Measurements from ENCODE around the gene TMEM120B. TPM values are rescaled to one million over a fixed set of nuclear protein-coding genes. Genes with fewer than 3 reads are reported as not detected.
A peak's percentile ranks its signal among the peaks of the same experiment; 100 is the strongest.
"Not testable (repeated sequence)": the region's sequence is repeated elsewhere in the genome, so short reads cannot be mapped to it uniquely, and the experiment has no call there.

Gene TMEM120B
- total RNA-seq (2014; rRNA removed): 18.5 and 25.4 TPM in 2 replicates
- percentile 65 among the genes with signal in this experiment for Bru-seq, nascent RNA
- percentile 74 among the genes with signal in this experiment for BruChase-seq, experiment 1, labeled RNA remaining after a 6-hour chase
- percentile 72 among the genes with signal in this experiment for BruChase-seq, experiment 2, labeled RNA remaining after a 2-hour chase
- long read RNA-seq, full-length matches to known transcripts: 6 of 96 reads
- long read RNA-seq, partial matches to known transcripts: 17 of 96 reads
- long read RNA-seq, other reads (novel, unspliced or antisense): 73 of 96 reads

DNA sequence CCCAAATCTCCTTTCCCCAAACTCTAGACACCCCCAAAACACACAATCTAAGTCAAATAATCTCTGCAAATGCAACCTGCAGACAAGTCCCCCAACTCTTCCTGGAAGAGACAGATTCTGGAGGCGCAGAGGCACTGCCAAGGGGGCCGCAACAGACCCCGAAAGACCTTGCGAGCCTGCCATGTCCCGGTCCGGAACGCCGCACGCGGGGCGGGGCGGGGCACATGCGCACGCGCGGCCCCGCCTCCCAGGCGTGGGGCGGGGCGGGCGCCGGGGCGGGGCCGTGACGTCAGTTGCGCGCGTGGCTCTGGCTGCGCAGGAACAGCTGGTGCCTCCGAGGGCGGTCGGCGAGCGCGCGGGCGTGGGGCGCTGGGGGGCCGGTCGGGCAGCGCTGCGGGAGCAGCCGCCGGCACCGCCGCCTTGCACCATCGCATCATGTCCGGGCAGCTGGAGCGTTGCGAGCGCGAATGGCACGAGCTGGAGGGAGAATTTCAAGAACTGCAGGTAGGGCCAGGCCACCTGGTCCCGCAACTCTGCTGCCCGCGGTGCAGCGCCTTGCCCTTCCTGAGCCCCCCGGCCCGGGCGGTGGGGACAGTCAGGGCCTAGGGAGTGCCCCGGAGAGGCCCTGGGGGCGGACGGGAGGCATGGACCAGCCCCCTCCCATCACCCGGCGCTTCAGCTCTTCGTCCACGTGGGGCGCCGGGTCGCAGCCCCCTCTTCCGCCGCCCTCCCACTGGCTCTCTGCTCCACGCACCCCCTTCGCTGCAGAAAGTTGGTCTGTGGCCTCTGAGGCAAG lies at the start of gene TMEM120B:
TSS of gene TMEM120B (plus strand) at position 292 of the 796 bp plus-strand sequence. CDS start at position 436, 144 bp downstream.
- no peaks in the 10 kb centered on the region for H3K36me3 ChIP-seq (ENCODE audit: low read depth, low read length)
- CTCF ChIA-PET: interaction anchor here (0.9 to 1.3 kb wide), 3 partner anchors 60 to 82 kb away, joined by 3 to 6 read pairs (median 4); no protein-coding TSS in a partner anchor
- TF ChIP-seq CTCF (conservative IDR thresholded peaks at IDR 0.05; ENCODE audit: low read depth, low read length) (0 out of 2 replicates have a peak, but pooled peaks have one; percentile 13), EZH2 (IDR thresholded peaks at IDR 0.05; ENCODE audit: low read length, unreplicated experiment) (no peak)
- POLR2A ChIA-PET (ENCODE audit: unreplicated experiment): interaction anchor here (0.5 to 1.3 kb wide), 4 partner anchors 19 to 743 kb away, joined by 3 to 7 read pairs (median 4); no protein-coding TSS in a partner anchor
- peak within 1 kb of the TSS; percentile 80 for H3K4me3 ChIP-seq (ENCODE audit: low read length)
- peak within 1 kb of the TSS; percentile 89 for H3K4me2 ChIP-seq (ENCODE audit: low read length)
- H3K9me2 ChIP-seq (replicated peaks; ENCODE audit: low read length): no peaks in the 10 kb centered on the region
- H2AFZ ChIP-seq (ENCODE audit: low read length): peak within 1 kb of the TSS; percentile 95
- BruUV-seq (replicated peaks): no TSS peak
- H3K9me3 ChIP-seq (ENCODE audit: low read length): no peaks in the 10 kb centered on the region
- peak; percentile 87 for DNase-seq
- ATAC-seq: peak; percentile 75
- peak within 1 kb of the TSS; percentile 82 for H3K9ac ChIP-seq (ENCODE audit: low read length)
- H3F3A ChIP-seq (ENCODE audit: low read length, unreplicated experiment): no peaks in the 10 kb centered on the region
- peak within 1 kb of the TSS; percentile 43 for H3K27ac ChIP-seq (ENCODE audit: low read length)
- H4K20me1 ChIP-seq (ENCODE audit: low read length): no peaks in the 10 kb centered on the region
- intact Hi-C loops (cut with micrococcal nuclease): loop anchor here (5.0 kb wide), 1 partner anchor 80 kb away; the partner anchor contains the start of gene RHOF
- no peaks in the 10 kb centered on the region for H3K27me3 ChIP-seq (ENCODE audit: low read length)
- H3K4me1 ChIP-seq (ENCODE audit: insufficient read depth, low read length): peaks cover 25% of the 10 kb centered on the region; the same call in 1 of the 2 replicates
- peaks cover 44% of the 10 kb centered on the region for H3K79me2 ChIP-seq (ENCODE audit: low read length)

- Histone ChIP-seq H3K27me3 (ENCODE audit: low read length) (no peaks in the 10 kb centered on the region), H3K9me2 (replicated peaks; ENCODE audit: low read length) (no peaks in the 10 kb centered on the region), H2AFZ (ENCODE audit: low read length) (no peak overlapping the region), H3K9ac (ENCODE audit: low read length) (no peak overlapping the region), H3F3A (ENCODE audit: low read length, unreplicated experiment) (no peaks in the 10 kb centered on the region), H3K36me3 (ENCODE audit: low read depth, low read length) (no peaks in the 10 kb centered on the region), H3K9me3 (ENCODE audit: low read length) (no peaks in the 10 kb centered on the region), H3K4me2 (ENCODE audit: low read length) (no peak overlapping the region), H3K4me3 (ENCODE audit: low read length) (no peak overlapping the region), H4K20me1 (ENCODE audit: low read length) (no peaks in the 10 kb centered on the region), H3K27ac (ENCODE audit: low read length) (no peak overlapping the region), H3K79me2 (ENCODE audit: low read length) (no peaks in the 10 kb centered on the region), H3K4me1 (ENCODE audit: insufficient read depth, low read length) (no peaks in the 10 kb centered on the region)
- BruUV-seq (replicated peaks): no TSS peak
- ChIA-PET CTCF (no interaction called here), POLR2A (ENCODE audit: unreplicated experiment) (no interaction called here)
- no peak for TF ChIP-seq EZH2 (IDR thresholded peaks at IDR 0.05; ENCODE audit: low read length, unreplicated experiment)
- TF ChIP-seq CTCF (conservative IDR thresholded peaks at IDR 0.05; ENCODE audit: low read depth, low read length): no peak
- TF ChIP-seq EZH2phosphoT487 (IDR thresholded peaks at IDR 0.05; ENCODE audit: borderline replicate concordance, low read length): no peak
- DNase-seq (no peak), ATAC-seq (no peak)
- intact Hi-C loops (cut with micrococcal nuclease): no loop called here
Measured at GRCh38 chr12:121663610-121663929, 49.0 kb upstream of the TMEM120B start.

GRCh38 chr12:121666829-121667228 lies 45.7 kb upstream of the TMEM120B start:
- ATAC-seq; DNase-seq; intact Hi-C loops (cut with micrococcal nuclease); H3F3A ChIP-seq (ENCODE audit: low read length, unreplicated experiment); H3K4me3 ChIP-seq (ENCODE audit: low read length); H3K9me2 ChIP-seq (replicated peaks; ENCODE audit: low read length); H2AFZ ChIP-seq (ENCODE audit: low read length); BruUV-seq (replicated peaks); H4K20me1 ChIP-seq (ENCODE audit: low read length); H3K9ac ChIP-seq (ENCODE audit: low read length); H3K79me2 ChIP-seq (ENCODE audit: low read length); H3K9me3 ChIP-seq (ENCODE audit: low read length); H3K4me2 ChIP-seq (ENCODE audit: low read length); H3K27me3 ChIP-seq (ENCODE audit: low read length); H3K4me1 ChIP-seq (ENCODE audit: insufficient read depth, low read length); POLR2A ChIA-PET (ENCODE audit: unreplicated experiment); H3K36me3 ChIP-seq (ENCODE audit: low read depth, low read length); H3K27ac ChIP-seq (ENCODE audit: low read length): not testable (repeated sequence)
- CTCF ChIA-PET: interaction anchor here (1.0 kb wide), 1 partner anchor 90 kb away, joined by 5 read pairs; no protein-coding TSS in a partner anchor
